Stimulated activated CD4-positive, alpha-beta T cell treated with anti-CD3 and anti-CD28 coated beads, Interleukin-15, amount 100 ng/mL, for 24 hours (primary cell): ENCODE results near the gene CPT2.

Experiments
- DNase-seq: peaks from one replicate; pipeline ENCODE4 v3.0.0-alpha.2; 2020

Gene CPT2

DNA sequence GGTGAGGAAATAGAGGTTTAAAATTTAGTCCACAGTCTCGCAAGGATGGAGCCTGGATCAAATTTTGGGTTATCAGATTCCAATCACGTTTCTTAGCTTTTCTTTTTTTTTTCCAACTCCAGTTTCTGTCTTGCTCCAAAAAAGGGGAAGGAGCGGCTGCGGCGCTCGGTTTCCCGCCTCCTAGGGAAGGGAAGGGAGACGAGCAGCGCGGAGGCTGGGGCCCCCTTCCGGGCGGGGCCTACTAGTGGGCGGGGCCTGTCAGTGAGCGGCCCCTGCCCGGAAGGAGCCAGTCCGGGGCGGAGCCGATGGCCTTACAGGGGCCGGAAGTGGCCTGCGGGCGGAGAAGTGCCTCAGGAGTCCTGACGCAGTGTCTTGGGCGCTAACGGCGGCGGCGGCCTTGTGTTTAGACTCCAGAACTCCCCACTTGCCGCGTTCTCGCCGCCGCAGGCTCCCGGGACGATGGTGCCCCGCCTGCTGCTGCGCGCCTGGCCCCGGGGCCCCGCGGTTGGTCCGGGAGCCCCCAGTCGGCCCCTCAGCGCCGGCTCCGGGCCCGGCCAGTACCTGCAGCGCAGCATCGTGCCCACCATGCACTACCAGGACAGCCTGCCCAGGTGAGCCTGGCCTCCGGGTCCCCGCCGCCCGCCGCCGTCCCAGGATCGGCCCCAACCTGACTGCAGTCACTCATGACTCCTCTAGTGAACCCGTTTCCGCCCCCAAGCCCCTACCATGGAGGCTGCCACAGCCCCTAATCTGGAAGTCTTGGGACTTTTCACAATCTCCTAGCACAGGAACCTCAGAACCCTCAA, at the start of gene CPT2:
CPT2 (plus strand) TSS at position 340 of the 806 bp plus-strand sequence; CDS start at position 460, 120 bp downstream.
- DNase-seq: peak; percentile 97

DNA sequence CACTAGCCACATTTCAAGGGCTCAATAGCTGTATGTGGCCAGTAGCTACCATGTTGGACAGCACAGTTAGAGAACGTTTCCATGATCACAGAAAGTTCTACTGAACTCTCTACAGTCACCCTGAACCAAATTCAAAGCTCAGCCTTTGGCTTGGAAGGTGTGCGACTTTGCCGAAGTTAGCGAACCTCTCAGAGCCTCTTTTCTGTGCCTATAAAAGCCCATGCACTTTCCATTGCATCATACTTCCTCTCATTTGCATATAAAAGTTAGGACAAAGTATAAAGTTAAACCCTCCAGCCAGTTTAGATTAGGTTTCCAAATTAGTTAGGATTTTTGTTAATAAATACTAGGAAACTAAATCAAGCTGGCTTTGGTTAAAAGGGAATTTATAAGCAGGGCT, 49.5 kb upstream of the CPT2 start:
- DNase-seq: no peak

DNA sequence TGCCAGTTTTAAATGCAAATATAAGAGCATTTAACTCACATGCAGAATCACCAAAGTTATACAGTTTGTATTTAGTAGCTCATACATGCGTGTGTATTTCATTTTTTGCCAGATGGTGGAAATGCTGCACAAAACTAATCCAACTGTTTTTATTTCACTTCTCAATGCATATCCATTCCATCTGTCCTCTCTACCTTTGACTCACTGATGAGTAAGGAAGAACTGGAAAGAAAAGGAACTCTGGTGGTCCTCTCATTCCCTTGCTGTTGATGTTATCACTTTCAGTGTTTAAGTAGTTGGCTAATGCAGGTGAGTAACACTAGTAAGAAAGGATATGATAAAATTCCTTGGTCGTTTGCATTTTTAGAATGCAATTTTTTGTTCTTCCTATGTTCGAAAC, 48.5 kb upstream of the CPT2 start:
- DNase-seq: no peak

DNA sequence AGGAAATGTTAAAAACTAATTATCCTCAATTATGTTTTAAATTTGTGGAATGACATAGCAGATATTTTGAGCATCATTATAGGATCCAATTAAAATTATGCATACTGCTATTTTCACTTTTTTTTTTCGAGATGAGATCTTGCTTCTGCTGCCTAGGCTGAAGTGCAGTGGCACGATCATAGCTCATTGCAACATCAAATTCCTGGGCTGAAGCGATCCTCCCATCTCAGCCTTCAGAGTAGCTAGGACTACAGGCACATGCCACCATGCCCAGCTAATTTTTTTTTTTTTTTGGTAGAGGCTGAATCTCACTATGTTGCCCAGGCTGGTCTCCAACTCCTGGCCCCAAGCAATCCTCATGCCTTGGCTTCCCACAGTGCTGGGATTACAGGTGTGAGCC, 42.9 kb upstream of the CPT2 start:
- no peak for DNase-seq

DNA sequence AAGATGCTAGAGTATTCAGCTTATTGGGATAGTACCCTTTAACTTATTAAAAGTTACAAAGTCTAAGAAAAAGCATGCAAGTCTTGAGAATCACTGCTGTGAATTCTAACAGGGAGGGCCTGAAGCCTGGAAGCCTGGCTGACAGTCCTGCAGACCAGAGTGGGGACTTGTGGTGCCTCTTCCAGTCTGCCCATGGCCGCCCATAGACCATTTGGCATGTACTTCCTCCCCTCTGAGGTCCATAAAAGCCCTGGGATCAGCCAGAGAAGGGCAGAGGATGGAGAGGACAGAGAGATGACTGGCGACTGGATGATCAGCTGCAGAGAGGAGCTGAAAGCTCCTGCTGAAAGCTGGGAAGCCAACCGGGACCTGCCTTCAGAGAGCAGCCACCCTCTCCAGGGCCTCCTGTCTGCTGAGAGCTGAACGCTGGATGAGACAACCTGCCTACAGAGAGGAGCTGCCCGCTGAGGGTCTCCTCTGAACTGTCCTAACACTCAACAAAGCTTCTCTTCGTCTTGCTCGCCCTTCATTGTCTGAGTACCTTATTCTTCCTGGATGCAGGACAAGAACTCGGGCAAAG, 41.7 kb upstream of the CPT2 start:
- DNase-seq: no peak

DNA sequence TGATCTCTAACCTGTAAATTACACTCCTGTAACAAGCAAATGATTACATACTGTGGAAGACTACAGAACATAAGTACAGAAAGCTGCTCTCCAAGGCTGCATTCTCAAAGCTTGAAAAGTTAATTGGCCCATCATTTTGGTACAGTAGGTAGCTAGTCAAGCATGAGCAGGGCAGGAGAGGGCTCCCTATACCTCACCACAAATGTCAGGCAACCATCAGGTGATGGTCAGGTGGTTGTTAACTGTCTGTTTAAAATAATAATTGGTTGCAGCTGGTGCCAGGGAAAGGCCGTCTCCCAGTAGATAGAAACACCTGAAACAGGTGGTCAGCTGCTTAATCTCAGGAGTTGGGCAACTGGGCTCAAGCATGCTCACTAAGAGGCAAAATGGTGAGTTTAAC, 41.1 kb upstream of the CPT2 start:
- no peak for DNase-seq

DNA sequence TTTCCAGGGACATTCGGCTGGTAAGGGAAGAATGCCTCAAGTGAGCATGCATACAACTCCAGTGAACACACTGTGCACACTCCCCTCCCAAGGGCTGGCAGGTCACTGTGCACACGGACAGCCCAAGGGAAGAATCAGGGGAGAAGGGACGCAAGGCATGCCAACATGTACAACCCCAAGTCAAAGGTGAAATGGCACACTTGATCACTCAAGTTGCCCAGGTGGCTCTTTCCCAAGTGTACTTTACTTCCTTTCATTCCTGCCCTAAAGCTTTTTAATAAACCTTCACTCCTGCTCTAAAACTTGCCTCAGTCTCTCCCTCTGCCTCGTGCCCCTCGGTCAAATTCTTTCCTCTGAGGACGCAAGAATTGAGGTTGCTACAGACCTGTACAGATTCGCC, 40.7 kb upstream of the CPT2 start:
- no peak for DNase-seq

DNA sequence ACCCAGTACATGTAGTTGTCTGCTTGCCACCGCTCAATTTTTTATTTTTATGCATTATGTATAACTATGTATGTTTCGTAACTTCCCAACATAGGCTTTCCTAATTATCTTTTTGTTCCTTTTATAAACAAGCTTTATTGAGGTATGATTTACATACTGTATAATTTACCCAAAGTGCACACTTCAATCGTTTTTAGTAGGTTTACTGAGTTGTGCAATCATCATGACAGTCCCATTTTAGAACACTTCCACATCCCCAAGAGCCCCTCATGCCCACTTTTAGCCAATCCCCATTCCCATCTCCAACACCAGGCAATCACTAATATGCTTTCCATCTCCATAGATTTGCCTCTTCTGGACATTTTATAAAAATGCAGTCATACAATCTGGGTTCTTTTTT, 39.8 kb upstream of the CPT2 start:
- no peak for DNase-seq

DNA sequence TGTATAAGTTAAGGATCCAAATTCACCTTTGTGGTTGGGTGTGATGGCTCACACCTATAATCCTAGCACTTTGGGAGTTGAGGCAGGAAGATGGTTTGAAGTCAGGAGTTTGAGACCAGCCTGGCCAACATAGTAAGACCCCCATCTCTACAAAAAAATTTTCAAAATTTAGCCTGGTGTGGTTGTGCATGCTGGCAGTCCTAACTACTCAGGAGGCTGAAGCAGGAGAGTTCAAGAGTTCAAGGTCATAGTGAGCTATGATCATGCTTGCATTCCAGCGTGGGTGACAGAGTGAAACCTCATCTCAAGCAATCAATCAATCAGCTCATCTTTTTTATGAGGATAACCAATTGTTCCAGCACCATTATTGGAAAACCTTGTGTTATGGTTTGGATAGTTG, 37.7 kb upstream of the CPT2 start:
- DNase-seq: no peak

DNA sequence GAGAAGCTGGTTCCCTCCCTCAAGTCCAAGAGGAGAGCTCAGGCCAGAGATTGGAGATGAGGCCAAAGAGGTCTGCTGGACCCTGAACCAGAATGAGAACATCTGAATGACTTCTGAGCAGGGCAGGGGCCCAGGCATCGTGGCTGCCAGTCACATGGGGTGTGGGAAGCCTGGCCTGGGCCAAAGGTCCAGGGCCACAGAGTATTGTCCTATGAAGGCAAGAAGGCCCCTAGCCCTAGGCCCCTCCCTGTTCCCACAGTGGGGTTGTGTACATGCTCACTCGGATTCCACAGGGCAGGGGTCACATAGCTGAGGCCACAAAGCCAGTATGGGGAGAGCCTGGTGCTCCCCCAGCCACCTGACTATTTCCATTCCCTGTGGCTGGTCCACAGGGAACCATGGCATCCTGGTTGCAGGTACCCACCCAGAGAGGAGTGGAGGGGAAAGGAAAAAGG, 35.7 kb upstream of the CPT2 start:
- no peak for DNase-seq

DNA sequence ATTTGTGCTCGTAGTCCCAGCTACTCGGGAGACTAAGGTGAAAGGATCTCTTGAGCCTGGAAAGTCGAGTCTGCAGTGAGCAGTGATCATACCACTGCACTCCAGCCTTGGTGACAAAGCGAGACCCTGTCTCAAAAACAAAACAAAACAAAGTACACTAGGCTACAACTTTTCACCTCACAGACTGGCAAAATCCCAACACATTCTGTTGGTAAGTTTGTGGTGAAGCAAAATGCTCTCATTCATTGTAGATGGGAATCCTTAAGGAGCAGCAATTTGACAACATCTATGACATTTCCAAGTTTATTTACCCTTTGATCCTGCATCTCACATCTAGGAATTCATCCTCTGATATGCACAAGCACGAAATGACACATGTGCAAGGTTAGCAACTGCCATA, 34.0 kb upstream of the CPT2 start:
- DNase-seq: no peak

DNA sequence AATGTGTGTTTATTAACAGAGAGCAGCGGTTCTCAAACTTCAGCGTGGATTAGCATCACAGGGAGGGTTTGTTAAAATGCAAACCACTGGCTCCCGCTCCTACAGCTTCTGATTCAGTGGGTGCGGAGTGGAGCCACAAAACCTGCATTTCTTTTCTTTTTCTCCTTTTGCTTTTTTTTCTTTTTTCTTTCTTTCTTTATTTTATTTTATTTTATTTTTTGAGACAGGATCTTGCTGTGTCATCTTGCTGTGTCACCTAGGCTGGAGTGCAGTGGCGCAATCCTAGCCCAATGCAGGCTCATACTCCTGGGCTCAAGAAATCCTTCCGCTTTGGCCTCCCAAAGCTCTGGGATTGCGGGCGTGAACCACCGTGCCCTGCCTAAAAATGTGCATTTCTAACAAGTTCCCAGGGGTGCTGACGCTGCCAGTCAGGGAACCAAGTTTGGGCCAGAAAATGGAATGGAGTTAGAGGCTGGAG, 33.3 kb upstream of the CPT2 start:
- no peak for DNase-seq

DNA sequence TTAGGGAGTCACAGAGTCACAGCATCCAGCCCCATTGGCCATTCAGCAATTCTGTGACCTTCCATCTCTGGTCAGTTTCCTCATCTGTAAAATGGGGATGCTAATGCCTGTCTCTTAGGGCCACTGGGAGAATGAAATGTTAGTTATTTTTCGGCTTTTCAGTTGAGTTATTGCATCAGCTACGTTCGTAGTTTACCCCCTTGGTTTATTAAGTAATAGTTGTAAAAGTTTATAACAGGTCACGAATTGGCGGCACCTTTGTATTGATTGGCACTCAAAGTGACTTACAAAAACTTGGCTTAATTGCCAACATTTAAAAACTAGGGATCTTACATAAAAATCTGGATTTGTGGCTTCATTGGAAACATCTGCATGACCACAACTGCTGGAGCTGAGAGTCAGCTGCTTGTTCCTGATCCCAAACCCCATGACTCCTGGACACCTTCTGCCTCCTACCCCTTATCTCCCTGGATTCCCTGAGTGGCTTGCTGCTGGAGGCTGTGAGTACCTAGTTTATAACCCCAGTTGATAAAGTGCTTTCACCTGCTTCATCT, 31.1 kb upstream of the CPT2 start:
- DNase-seq: no peak

DNA sequence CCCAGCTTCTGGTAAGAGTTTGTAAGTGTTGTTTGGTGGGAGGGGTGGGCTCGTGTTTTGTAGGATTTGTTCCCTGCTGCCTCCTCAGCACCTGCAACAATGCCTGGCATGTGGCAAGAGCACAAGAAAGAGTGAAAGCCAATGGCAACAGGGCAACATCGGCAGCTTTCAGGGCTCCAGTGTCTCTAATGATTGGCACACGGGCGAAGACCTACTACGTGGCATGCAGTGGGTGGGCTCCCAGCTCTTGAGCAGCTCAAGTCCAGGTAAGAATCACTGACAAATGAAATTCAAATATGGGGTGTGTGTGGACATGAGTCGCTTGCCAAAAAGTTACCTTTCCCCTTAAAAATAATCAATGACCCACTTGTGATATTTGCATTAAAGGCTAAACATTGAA, 30.3 kb upstream of the CPT2 start:
- DNase-seq: no peak

DNA sequence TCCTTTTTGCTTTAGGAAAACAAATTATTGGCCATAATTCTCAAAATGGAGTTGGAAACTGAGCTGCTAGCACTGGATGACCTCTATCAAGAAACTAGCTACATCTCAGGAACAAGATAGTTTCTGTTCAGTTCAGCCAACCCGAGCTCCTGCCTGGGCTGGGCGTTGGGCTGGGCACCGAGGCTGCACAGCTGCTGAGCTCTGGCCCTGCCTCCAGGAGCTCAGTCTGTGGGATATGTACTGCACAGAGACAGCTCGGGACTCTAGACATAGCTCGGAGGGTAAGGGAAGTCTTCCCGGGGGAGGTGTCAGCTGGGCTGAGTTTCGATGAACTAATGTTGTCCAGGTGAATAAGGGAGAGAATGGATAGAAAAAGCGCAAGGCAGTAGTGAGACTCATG, 29.7 kb upstream of the CPT2 start:
- no peak for DNase-seq

DNA sequence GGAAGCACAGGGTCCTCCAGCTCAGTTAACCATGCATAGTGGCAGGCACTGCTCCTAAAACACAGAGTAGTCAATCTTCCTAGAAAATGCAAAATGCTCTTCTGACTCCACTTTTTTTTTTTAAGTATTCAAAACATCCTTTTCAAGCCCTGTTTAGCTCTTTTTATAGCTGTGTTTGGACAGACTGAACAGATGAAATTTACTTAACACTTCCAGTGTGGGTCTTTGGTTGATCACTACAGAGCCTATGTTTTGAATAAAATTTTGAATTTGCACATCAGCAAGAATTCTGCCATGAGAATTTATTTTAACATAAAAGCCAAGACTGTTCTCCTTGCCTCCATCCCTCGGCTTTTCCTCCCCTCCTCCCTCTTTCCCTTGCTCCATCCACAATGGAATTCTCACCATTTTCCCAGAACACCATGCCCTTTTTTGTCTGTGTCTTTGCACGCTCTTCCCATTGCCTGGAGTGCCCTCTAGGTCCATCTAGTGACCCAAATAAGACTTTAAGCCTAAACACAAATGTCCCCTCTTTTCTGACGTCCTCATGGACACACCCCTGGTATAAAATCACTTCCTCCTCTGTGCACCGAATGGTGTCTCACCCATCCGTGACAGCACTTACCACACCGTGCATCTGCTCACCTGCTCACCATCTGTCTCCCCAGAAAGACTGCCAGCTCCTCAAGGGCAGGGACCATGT, 24.0 kb upstream of the CPT2 start:
- no peak for DNase-seq

DNA sequence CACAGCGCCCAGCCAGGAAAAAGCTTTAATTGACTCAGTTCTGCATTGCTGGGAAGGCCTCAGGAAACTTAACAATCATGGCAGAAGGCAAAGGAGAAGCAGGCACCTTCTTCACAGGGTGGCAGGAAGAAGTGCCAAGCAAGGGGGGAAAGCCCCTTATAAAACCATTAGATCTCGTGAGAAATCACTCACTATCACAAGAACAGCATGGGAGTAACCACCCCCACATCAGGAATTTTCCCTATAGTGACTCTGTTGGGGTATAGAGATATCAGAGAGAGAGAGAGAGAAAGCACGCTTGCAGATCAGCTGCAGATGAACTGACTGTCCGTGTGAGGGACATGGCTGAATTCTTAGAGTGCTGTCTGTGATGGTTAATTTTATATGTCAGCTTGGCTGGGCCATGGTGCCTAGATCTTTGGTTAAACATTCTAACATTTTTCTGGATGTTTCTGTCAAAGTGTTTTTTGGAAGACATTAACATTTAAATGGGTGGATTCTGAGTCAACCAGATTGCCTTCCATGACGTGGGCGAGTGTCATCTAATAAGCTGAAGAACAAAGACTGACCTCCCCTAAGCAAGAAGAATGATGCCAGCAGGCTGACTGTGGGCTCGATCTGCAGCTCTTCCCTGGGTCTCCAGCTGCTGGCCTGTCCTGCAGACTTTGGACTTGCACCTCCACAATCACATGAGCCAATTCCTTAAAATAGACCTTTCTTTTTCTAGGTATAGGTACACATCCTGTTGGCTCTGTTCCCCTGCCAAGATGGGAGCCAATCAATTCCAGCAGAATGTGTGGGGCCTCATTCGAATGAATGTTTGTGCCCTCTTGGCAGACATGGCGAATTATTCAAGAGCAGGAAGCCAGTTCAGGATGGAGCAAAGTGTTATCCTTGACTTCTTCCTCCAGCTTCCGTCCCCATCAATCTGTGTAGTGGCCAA, 21.4 kb upstream of the CPT2 start:
- DNase-seq: no peak

DNA sequence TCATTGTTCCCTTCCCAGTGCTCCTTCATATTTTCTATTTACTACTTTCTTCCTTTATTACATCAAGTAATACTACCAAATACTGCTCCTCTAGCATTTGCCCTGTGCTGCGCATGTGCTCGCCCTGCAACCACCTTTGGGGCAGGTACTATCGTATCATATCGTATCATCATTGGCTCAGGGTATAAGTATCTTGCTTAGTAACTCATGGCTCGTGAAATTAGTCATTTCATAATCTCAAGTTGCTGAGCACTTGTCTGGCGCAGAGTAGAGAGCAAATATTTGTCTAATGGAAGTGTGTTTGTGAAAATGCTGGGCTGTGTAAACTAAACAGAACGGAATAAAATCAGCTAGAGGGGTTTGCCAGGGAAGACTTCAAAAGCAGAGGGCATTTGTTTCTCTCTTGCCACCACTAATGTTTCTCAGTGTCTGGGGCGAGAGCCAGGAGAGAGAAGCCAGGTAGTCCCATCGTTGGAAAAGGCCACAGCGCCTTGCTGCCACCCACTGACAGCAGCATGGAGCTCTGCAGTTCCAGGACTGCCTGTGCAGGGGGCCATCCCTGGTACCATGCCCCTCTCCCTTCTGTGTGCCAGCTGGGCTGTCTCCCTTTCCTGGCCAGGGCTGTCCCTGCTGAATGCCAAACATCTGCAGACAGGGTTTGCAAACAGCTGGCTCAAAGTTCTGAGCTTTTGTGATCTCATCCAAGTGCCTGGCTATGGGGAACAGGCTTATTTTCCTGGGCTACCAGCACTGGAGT, 20.0 kb upstream of the CPT2 start:
- DNase-seq: no peak

DNA sequence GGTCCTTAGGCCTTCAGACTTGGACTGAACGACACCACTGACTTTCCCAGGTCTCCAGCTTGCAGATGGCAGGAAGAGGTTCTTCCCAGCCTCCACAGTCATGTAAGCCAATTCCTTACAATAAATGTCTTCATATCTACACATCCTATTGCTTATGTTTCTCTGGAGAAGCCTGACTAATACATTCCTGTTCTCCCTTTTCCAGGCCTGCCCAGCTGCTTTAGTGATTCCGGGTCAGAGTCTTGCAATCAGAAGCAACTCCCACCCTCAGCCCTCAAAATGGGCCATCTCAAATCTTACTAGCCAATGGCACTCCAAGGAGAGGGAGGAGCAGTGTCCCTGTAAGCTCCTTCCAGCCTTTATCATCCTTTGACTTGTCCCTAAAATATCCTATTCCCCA, 16.4 kb upstream of the CPT2 start:
- DNase-seq: no peak

DNA sequence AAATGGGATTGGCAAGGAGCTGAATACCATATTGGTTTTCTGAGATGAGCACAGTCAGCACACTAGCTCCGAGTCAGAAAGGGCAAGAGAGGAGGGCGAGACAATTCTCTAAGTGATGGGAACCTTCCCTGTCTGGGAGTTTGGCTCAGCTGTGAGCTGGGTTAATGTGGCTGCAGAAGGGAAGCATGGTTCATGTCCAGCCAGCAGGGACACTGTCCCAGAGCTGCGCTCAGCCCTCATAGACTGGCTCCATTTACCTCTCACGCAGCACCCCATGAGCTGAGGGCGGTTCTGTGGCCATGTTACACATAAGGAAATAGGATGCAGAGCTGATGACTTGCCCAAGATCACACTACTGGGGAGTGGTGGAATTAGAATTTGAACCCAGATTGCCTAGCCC, 15.7 kb upstream of the CPT2 start:
- no peak for DNase-seq

DNA sequence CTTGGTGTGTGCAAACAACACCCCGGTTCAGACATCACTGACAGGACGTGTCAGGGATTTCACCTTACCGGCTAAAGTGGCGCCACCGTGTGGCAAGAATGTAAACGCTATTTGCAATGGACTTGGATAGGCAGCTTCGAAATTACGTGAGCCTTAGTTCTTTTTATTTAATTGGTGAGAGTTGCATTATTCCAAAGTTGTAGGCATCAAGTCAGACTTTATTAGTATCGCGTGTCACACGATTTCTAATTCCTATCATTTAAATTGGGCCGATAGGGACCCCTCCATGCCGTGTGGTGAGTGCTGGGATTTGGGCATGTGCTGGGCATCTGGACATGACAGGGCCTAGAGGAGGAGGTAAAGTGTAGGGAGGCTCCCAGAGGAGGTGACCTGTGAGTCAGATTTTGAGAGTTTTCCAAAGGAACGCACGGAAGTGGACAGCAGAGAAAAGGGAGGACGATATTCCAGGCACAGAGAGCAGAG, 14.5 kb upstream of the CPT2 start:
- DNase-seq: peak; percentile 90

DNA sequence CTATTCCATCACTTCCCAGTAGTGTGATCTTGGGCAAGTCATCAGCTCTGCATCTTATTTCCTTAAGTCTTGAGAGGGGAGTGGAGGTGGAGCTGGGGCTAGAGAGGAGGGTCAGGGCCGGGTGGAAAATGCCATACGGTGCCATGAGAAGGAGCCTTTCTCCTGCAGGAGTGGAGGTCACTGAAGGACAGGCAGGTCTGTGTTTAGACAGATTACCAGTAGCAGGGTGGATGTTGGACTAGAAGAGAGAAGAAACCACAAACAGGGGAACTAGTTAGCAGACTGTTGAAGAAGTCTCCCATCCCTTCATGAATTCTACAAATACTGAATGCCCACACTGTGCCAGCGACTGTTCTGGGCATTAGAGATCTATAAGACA, 13.9 kb upstream of the CPT2 start:
- no peak for DNase-seq
